ENCODE results near the gene TMEM141.

DNA sequence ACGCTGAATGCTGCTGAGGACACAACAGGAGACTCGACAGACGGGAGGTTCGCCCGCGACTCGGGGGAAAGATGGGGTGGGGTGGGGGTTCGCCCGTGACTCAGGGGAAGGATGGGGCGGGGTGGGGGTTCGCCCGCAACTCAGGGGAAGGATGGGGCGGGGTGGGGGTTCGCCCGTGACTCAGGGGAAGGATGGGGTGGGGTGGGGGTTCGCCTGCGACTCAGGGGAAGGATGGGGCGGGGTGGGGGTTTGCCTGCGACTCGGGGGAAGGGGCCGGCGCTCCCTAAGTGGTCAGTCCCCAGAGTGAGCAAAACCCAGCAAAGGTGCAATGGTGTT, 45.0 kb upstream of the TMEM141 start:
- no peak for TF ChIP-seq CTCF (IDR thresholded peaks at IDR 0.05)
- no peak for TF ChIP-seq POLR2A (IDR thresholded peaks at IDR 0.05)

Data from heart left ventricle (tissue), 13 donors.